Astrocyte (in vitro differentiated cells and primary cell): ENCODE results near the gene SGIP1.

Source experiments
- CTCF ChIP-seq: IDR thresholded peaks from 2 replicates; pipeline ENCODE4 v1.5.1; 2011; ENCODE audit warnings: low read depth, mild to moderate bottlenecking, inconsistent platforms, low read length, moderate library complexity; ENCODE audit not compliant: insufficient read depth
- EZH2 ChIP-seq: IDR thresholded peaks from 2 replicates; pipeline ENCODE4 v1.6.1; 2012; ENCODE audit warnings: mild to moderate bottlenecking, low read length, inconsistent platforms; ENCODE audit not compliant: insufficient read depth

DNA sequence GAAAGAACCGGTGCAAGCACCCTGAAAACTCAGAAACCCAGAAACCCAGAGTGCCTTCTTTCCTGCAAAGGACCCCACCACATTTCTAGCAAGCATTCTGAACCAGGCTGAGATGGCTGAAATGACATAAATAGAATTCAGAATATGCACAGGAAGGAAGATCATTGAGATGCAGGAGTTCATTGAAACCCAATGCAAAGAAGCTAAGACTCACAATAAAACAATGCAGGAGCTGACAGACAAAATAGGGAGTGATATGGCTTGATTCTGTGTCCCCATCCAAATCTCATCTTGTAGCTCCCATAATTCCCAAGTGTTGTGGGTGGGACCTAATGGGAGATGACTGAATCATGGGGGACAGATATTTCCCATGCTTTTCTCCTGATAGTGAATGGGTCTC, 22.8 kb upstream of the SGIP1 start:
- TF ChIP-seq EZH2 = no peak
- no peak for TF ChIP-seq CTCF
